Activated CD4-positive, alpha-beta T cell treated with anti-CD3 and anti-CD28 coated beads for 1 hour (primary cell): Measurements from ENCODE around the gene ACAD9.
"Not testable (repeated sequence)": the region's sequence is repeated elsewhere in the genome, so short reads cannot be mapped to it uniquely, and the experiment has no call there.

Experiments used
- DNase-seq: peaks from one replicate; pipeline ENCODE4 v3.0.0-alpha.2; 2020

The ACAD9 gene

GRCh38 chr3:128903501-128903900 lies 24.1 kb downstream of the ACAD9 start:
- no peak for DNase-seq

- DNase-seq = no peak
These were observed 26.8 kb downstream of the ACAD9 start for GRCh38 chr3:128906031-128906803.

- DNase-seq = no peak
These were observed 27.5 kb downstream of the ACAD9 start for GRCh38 chr3:128906804-128907525.

- DNase-seq = no peak
These were observed 28.5 kb downstream of the ACAD9 start for GRCh38 chr3:128907706-128908445.

GRCh38 chr3:128908951-128909350 lies 29.5 kb downstream of the ACAD9 start:
- DNase-seq = no peak

- no peak for DNase-seq
These were observed 30.6 kb downstream of the ACAD9 start for GRCh38 chr3:128910006-128910405.

GRCh38 chr3:128911911-128912310 lies 32.5 kb downstream of the ACAD9 start:
- DNase-seq = no peak

- DNase-seq = no peak
These were observed 35.7 kb downstream of the ACAD9 start for GRCh38 chr3:128914966-128915645.

- DNase-seq = no peak
These were observed 37.9 kb downstream of the ACAD9 start for GRCh38 chr3:128917291-128917690.

- DNase-seq = no peak
These were observed 40.6 kb downstream of the ACAD9 start for GRCh38 chr3:128919988-128920387.

GRCh38 chr3:128922804-128923459 lies 43.5 kb downstream of the ACAD9 start:
- DNase-seq = peak; percentile 26

GRCh38 chr3:128923576-128923975 lies 44.2 kb downstream of the ACAD9 start:
- no peak for DNase-seq

GRCh38 chr3:128923986-128924385 lies 44.6 kb downstream of the ACAD9 start:
- not testable (repeated sequence) for DNase-seq

- DNase-seq = no peak
These were observed 49.9 kb downstream of the ACAD9 start for GRCh38 chr3:128929364-128929763.

- no peak for DNase-seq
These were observed 51.6 kb downstream of the ACAD9 start for GRCh38 chr3:128931046-128931445.

GRCh38 chr3:128932516-128933212 lies 53.2 kb downstream of the ACAD9 start:
- no peak for DNase-seq

- DNase-seq = no peak
These were observed 53.9 kb downstream of the ACAD9 start for GRCh38 chr3:128933213-128933921.

GRCh38 chr3:128933922-128934253 lies 54.5 kb downstream of the ACAD9 start:
- DNase-seq = no peak

- DNase-seq = no peak
These were observed 56.5 kb downstream of the ACAD9 start for GRCh38 chr3:128935922-128936321.

GRCh38 chr3:128936341-128936740 lies 56.9 kb downstream of the ACAD9 start:
- DNase-seq = no peak

- DNase-seq = no peak
These were observed 60.8 kb downstream of the ACAD9 start for GRCh38 chr3:128940252-128940651.
